GM12875 (cell line): ENCODE results near the gene ASPHD1.

Source experiments
- H3K4me3 ChIP-seq: one replicate; pipeline ENCODE4 v1.5.1; 2011; ENCODE audit warnings: low read depth, low read length, control low read depth
- CTCF ChIP-seq: IDR thresholded peaks from 2 replicates; pipeline ENCODE4 v1.5.1; 2011; ENCODE audit warnings: low read depth, mild to moderate bottlenecking, control low read depth, inconsistent platforms, low read length, moderate library complexity, borderline replicate concordance; ENCODE audit not compliant: insufficient read depth

ASPHD1 gene

GRCh38 chr16:29894352-29894751 lies 5.9 kb upstream of the ASPHD1 start:
- no peak for TF ChIP-seq CTCF
- H3K4me3 ChIP-seq = no peak overlapping the region

GRCh38 chr16:29896841-29897240 lies 3.4 kb upstream of the ASPHD1 start:
- no peak for TF ChIP-seq CTCF
- no peak overlapping the region for H3K4me3 ChIP-seq

GRCh38 chr16:29897333-29897732 lies 3.0 kb upstream of the ASPHD1 start:
- no peak for TF ChIP-seq CTCF
- H3K4me3 ChIP-seq = no peak overlapping the region

- H3K4me3 ChIP-seq = no peak overlapping the region
- TF ChIP-seq CTCF = no peak
These were observed 2.0 kb upstream of the ASPHD1 start for GRCh38 chr16:29898135-29898803.

- no peak overlapping the region for H3K4me3 ChIP-seq
- TF ChIP-seq CTCF = no peak
These were observed 1.3 kb upstream of the ASPHD1 start for GRCh38 chr16:29898804-29899515.

- TF ChIP-seq CTCF = no peak
- H3K4me3 ChIP-seq = peak within 1 kb of the TSS; percentile 53
These were observed 679 bp upstream of the ASPHD1 start, which contains the start of gene SEZ6L2 for GRCh38 chr16:29899516-29900101. SEZ6L2 (minus strand) TSS chr16:29899550; CDS start chr16:29899019, 531 bp downstream.

GRCh38 chr16:29900888-29901606 lies 759 bp downstream of the ASPHD1 start:
- TF ChIP-seq CTCF = no peak
- no peak overlapping the region for H3K4me3 ChIP-seq
